CD4-positive, alpha-beta T cell (primary cell): ENCODE results near the gene SORCS2. TPM values are rescaled to one million over a fixed set of nuclear protein-coding genes. Genes with fewer than 3 reads are reported as not detected.
"Not testable (repeated sequence)": the region's sequence is repeated elsewhere in the genome, so short reads cannot be mapped to it uniquely, and the experiment has no call there.

Source experiments
- ATAC-seq: fragments of 200-7000 bp; cut with Tn5 transposase; one replicate; pipeline ENCODE4 v1.10.0; 2022; ENCODE audit warnings: mild to moderate bottlenecking; ENCODE audit not compliant: poor library complexity
- CTCF ChIA-PET: fragments of 350-600 bp; sonication (Branson Sonifier 250); formaldehyde crosslinking; loops from one replicate; lab custom pipeline; 2021; ENCODE audit warnings: antibody characterized with exemption, inconsistent platforms; lab: Charles Lee
- POLR2A ChIA-PET: fragments of 350-600 bp; sonication (Branson Sonifier 250); formaldehyde crosslinking; loops from one replicate; lab custom pipeline; 2021; ENCODE audit warnings: antibody characterized with exemption, inconsistent platforms; lab: Charles Lee
- DNase-seq, 14 experiments: peaks; one replicate each; pipeline ENCODE4 v3.0.0-alpha.2; 2013 to 2020; ENCODE audit warnings: mixed read lengths in 2 of 14
- H3K27ac ChIP-seq, 2 donors: one replicate each; pipeline versions ENCODE4 v1.5.1 to v1.7.0; 2013; ENCODE audit warnings: low read length in 2 of 2, low read depth in 1 of 2, mild to moderate bottlenecking in 1 of 2
- H3K27me3 ChIP-seq, 2 experiments: 1 replicate in 1 of 2; 2 replicates in 1 of 2; pipeline versions ENCODE4 v1.6.1 to v1.7.0; 2013; ENCODE audit warnings: low read length in 2 of 2, control low read depth in 1 of 2, mild to moderate bottlenecking in 1 of 2, moderate library complexity in 1 of 2; ENCODE audit not compliant: insufficient read depth in 2 of 2, control insufficient read depth in 1 of 2
- H3K36me3 ChIP-seq: one replicate; pipeline ENCODE4 v1.6.1; 2013; ENCODE audit warnings: low read length, control low read depth; ENCODE audit not compliant: insufficient read depth
- H3K4me1 ChIP-seq: one replicate; pipeline ENCODE4 v1.6.1; 2013; ENCODE audit warnings: low read length, control low read depth; ENCODE audit not compliant: insufficient read depth
- H3K4me3 ChIP-seq: one replicate; pipeline ENCODE4 v1.5.1; 2013; ENCODE audit warnings: mild to moderate bottlenecking, low read length, moderate library complexity
- H3K9me3 ChIP-seq, 2 experiments: 1 replicate in 1 of 2; 2 replicates in 1 of 2; pipeline versions ENCODE4 v1.6.1 to v1.7.0; 2013; ENCODE audit warnings: low read length in 2 of 2, mild to moderate bottlenecking in 2 of 2, control low read depth in 1 of 2, moderate library complexity in 1 of 2; ENCODE audit not compliant: control insufficient read depth in 1 of 2, insufficient read depth in 1 of 2
- H3K27ac Mint-ChIP-seq: one replicate; pipeline ENCODE4 v1.8.0; 2020; ENCODE audit warnings: mixed read lengths
- H3K27me3 Mint-ChIP-seq: one replicate; pipeline ENCODE4 v1.8.0; 2021; ENCODE audit warnings: mixed read lengths
- H3K36me3 Mint-ChIP-seq: one replicate; pipeline ENCODE4 v1.8.0; 2021; ENCODE audit warnings: low read depth, mixed read lengths
- H3K4me1 Mint-ChIP-seq: one replicate; pipeline ENCODE4 v1.8.0; 2021; ENCODE audit warnings: low read depth, mixed read lengths
- H3K4me3 Mint-ChIP-seq: one replicate; pipeline ENCODE4 v1.8.0; 2020; ENCODE audit warnings: mild to moderate bottlenecking, mixed read lengths
- H3K9me3 Mint-ChIP-seq: one replicate; pipeline ENCODE4 v1.8.0; 2020; ENCODE audit warnings: mixed read lengths
- intact Hi-C, 2 experiments: fragments of 100-400 bp; cut with DNase I in 1 of 2; cut with micrococcal nuclease in 1 of 2; formaldehyde crosslinking; loops; one replicate each; pipeline versions ENCODE4 v1.15.1 to v1.9.0; 2023 to 2025; cut with DNase I, micrococcal nuclease
- total RNA-seq, 174 experiments: library from RNA in 2 of 174; stranded (reverse) in 2 of 174; gene quantifications; one replicate each; pipeline ENCODE4 v1.2.3 and lab custom pipeline; 2021 to 2026
- TF ChIP-seq, protein P1 (sequence below): fragments of 200-600 bp; IDR thresholded peaks from one replicate; pipeline ENCODE4 v1.8.0; 2022; ENCODE audit warnings: antibody characterized with exemption, mild to moderate bottlenecking

The SORCS2 gene
- total RNA-seq, 2 experiments from 2014 or later: not detected

DNA sequence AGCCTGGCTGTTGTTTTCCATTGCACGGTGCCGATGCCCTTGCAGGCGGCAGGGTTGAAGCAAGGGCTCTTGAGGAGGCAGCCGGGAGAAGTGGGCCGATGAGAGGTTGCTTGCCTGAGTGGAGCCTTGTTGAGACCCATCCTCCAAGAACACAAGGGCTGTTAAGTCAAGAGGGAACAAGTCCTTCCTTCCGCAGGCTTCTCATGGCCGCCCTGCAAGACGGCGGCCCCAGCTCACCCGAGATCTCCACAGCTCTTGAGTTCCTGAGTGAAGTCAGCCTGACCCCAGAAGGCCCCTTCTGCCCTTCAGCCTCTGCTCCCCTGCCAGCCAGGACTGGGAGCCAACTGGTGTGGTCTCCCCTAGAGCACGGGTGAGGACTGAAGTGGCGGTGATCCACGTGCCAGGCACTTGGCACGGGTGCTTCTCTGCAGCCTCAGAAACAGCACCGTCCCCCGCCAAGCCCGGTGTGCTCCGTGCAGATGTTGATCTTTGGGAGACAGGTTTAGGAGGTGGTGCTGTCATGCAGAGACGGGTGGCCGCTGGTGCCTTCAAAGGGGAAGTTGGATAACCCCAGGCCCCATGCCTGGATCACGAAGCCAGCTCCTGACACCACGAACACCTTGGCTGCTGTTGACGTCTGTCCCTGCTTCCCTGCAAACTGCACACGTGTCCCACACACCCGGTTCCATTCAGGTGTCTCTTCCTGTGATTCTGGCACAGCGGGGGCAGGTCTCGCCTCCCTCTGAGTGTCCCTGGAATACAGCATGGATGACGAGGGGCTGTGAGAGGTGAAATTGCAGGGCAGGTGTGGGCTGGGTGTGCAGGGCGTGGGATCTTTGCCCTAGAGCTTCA, 406.8 kb downstream of the SORCS2 start:
- DNase-seq (no peak), ATAC-seq (no peak)
- H3K4me1 Mint-ChIP-seq: no peaks in the 10 kb centered on the region
- H3K4me1 ChIP-seq: no peaks in the 10 kb centered on the region
- H3K36me3 Mint-ChIP-seq: no peaks in the 10 kb centered on the region
- H3K4me3 ChIP-seq: no peak overlapping the region
- no peak overlapping the region for H3K4me3 Mint-ChIP-seq
- peaks cover 0 to 20% of the 10 kb centered on the region in 2 experiments for H3K9me3 ChIP-seq
- POLR2A ChIA-PET: no interaction called here
- H3K9me3 Mint-ChIP-seq: no peaks in the 10 kb centered on the region
- H3K27ac Mint-ChIP-seq: no peak overlapping the region
- TF ChIP-seq, protein P1, sequence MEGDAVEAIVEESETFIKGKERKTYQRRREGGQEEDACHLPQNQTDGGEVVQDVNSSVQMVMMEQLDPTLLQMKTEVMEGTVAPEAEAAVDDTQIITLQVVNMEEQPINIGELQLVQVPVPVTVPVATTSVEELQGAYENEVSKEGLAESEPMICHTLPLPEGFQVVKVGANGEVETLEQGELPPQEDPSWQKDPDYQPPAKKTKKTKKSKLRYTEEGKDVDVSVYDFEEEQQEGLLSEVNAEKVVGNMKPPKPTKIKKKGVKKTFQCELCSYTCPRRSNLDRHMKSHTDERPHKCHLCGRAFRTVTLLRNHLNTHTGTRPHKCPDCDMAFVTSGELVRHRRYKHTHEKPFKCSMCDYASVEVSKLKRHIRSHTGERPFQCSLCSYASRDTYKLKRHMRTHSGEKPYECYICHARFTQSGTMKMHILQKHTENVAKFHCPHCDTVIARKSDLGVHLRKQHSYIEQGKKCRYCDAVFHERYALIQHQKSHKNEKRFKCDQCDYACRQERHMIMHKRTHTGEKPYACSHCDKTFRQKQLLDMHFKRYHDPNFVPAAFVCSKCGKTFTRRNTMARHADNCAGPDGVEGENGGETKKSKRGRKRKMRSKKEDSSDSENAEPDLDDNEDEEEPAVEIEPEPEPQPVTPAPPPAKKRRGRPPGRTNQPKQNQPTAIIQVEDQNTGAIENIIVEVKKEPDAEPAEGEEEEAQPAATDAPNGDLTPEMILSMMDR: no peak
- peaks cover 10% of the 10 kb centered on the region for H3K27me3 Mint-ChIP-seq
- H3K27ac ChIP-seq: no peak overlapping the region
- no peaks in the 10 kb centered on the region for H3K36me3 ChIP-seq
- CTCF ChIA-PET: no interaction called here
- peaks cover 7 to 9% of the 10 kb centered on the region in 2 experiments for H3K27me3 ChIP-seq
- intact Hi-C loops: no loop called here

DNA sequence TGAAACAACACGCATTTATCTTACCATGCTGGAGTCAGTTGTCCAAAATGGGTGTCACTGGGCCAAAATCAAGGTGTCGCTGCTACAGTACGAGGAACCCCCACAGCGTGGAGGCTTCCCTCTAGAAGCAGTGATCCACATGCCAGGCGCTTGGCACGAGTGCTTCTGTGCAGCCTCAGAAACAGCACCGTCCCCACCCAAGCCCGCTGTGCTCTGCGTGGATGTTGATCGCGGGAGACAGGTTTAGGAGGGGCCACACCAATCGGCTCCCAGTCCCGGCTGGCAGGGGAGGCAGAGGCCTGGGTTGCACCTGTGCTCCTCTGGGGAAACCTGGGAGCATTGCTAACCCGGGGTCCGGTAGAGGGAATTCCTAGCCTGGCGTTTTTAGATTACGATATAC, 407.9 kb downstream of the SORCS2 start:
- Histone ChIP-seq H3K36me3 (no peaks in the 10 kb centered on the region), H3K27ac (no peak overlapping the region), H3K27me3 (peaks cover 7 to 9% of the 10 kb centered on the region in 2 experiments), H3K4me3 (no peak overlapping the region), H3K9me3 (peaks cover 0 to 22% of the 10 kb centered on the region in 2 experiments), H3K4me1 (no peaks in the 10 kb centered on the region)
- H3K27ac Mint-ChIP-seq: no peak overlapping the region
- POLR2A ChIA-PET: no interaction called here
- H3K4me3 Mint-ChIP-seq: no peak overlapping the region
- no peaks in the 10 kb centered on the region for H3K4me1 Mint-ChIP-seq
- CTCF ChIA-PET: no interaction called here
- TF ChIP-seq, protein P1: no peak
- intact Hi-C loops: no loop called here
- no peaks in the 10 kb centered on the region for H3K36me3 Mint-ChIP-seq
- ATAC-seq: no peak
- H3K27me3 Mint-ChIP-seq: peaks cover 10% of the 10 kb centered on the region
- no peaks in the 10 kb centered on the region for H3K9me3 Mint-ChIP-seq
- no peak for DNase-seq

DNA sequence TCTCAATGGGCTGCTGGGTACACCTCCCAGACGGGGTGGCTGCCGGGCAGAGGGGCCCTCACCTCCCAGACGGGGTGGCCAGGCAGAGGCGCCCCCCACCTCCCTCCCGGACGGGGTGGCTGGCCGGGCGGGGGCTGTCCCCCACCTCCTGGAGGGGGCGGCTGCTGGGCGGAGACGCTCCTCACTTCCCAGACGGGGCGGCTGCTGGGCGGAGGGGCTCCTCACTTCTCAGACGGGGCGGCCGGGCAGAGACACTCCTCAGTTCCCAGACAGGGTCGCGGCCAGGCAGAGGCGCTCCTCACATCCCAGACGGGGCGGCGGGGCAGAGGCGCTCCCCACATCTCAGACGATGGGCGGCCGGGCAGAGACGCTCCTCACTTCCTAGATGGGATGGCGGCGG, 409.8 kb downstream of the SORCS2 start:
- CTCF ChIA-PET, H3K4me3 Mint-ChIP-seq, ATAC-seq, H3K4me1 ChIP-seq, DNase-seq, H3K36me3 Mint-ChIP-seq, H3K4me3 ChIP-seq, H3K27me3 Mint-ChIP-seq, H3K9me3 Mint-ChIP-seq, H3K36me3 ChIP-seq, H3K27me3 ChIP-seq, H3K27ac Mint-ChIP-seq, POLR2A ChIA-PET, H3K4me1 Mint-ChIP-seq, H3K27ac ChIP-seq, intact Hi-C loops: not testable (repeated sequence)
- peaks cover 0 to 29% of the 10 kb centered on the region in 2 experiments for H3K9me3 ChIP-seq
